Activated T-cell treated with anti-CD3 and anti-CD28 coated beads, Interleukin-2, amount 50 U/mL, for 24 hours (primary cell): ENCODE data around the gene TRPC4AP.
"Not testable (repeated sequence)": the region's sequence is repeated elsewhere in the genome, so short reads cannot be mapped to it uniquely, and the experiment has no call there.

Experiments used
- DNase-seq: peaks from one replicate; pipeline ENCODE4 v3.0.0-alpha.2; 2020
- H3K27ac Mint-ChIP-seq: 2 replicates; pipeline ENCODE4 v1.8.0; 2020; ENCODE audit warnings: mild to moderate bottlenecking, mixed read lengths
- H3K27me3 Mint-ChIP-seq: 2 replicates; pipeline ENCODE4 v1.8.0; 2020; ENCODE audit warnings: mixed read lengths
- H3K36me3 Mint-ChIP-seq: 2 replicates; pipeline ENCODE4 v1.8.0; 2020; ENCODE audit warnings: low read depth, mixed read lengths
- H3K4me1 Mint-ChIP-seq: 2 replicates; pipeline ENCODE4 v1.8.0; 2020; ENCODE audit warnings: low read depth, mixed read lengths
- H3K4me3 Mint-ChIP-seq: 2 replicates; pipeline ENCODE4 v1.8.0; 2020; ENCODE audit warnings: mild to moderate bottlenecking, moderate library complexity, mixed read lengths
- H3K9me3 Mint-ChIP-seq: 2 replicates; pipeline ENCODE4 v1.8.0; 2020; ENCODE audit warnings: mixed read lengths

The TRPC4AP gene

GRCh38 chr20:35055445-35056276 is 36.9 kb downstream of the TRPC4AP start:
- Mint-ChIP-seq H3K27me3 (no peaks in the 10 kb centered on the region), H3K27ac (peak overlapping the region; percentile 90), H3K4me1 (peaks cover 37% of the 10 kb centered on the region), H3K9me3 (no peaks in the 10 kb centered on the region), H3K36me3 (peaks cover 68% of the 10 kb centered on the region), H3K4me3 (peak overlapping the region; percentile 1)
- no peak for DNase-seq

- peaks cover 31% of the 10 kb centered on the region for H3K4me1 Mint-ChIP-seq
- H3K27me3 Mint-ChIP-seq: no peaks in the 10 kb centered on the region
- H3K27ac Mint-ChIP-seq: peak overlapping the region; percentile 38
- H3K9me3 Mint-ChIP-seq: no peaks in the 10 kb centered on the region
- no peak overlapping the region for H3K4me3 Mint-ChIP-seq
- H3K36me3 Mint-ChIP-seq: peaks cover 69% of the 10 kb centered on the region
- no peak for DNase-seq
These were observed 37.8 kb downstream of the TRPC4AP start for GRCh38 chr20:35054814-35055213.

GRCh38 chr20:35052616-35053015 is 40.0 kb downstream of the TRPC4AP start:
- DNase-seq, H3K4me3 Mint-ChIP-seq, H3K9me3 Mint-ChIP-seq, H3K27me3 Mint-ChIP-seq: not testable (repeated sequence)
- peaks cover 22% of the 10 kb centered on the region for H3K4me1 Mint-ChIP-seq
- H3K27ac Mint-ChIP-seq: peak overlapping the region; percentile 53
- peaks cover 79% of the 10 kb centered on the region for H3K36me3 Mint-ChIP-seq

GRCh38 chr20:35049776-35050352 is 42.7 kb downstream of the TRPC4AP start:
- no peak overlapping the region for H3K4me3 Mint-ChIP-seq
- peak overlapping the region; percentile 4 for H3K27ac Mint-ChIP-seq
- peaks cover 82% of the 10 kb centered on the region for H3K36me3 Mint-ChIP-seq
- no peaks in the 10 kb centered on the region for H3K27me3 Mint-ChIP-seq
- H3K4me1 Mint-ChIP-seq: peaks cover 7% of the 10 kb centered on the region
- no peaks in the 10 kb centered on the region for H3K9me3 Mint-ChIP-seq
- DNase-seq: no peak

- peak overlapping the region; percentile 47 for H3K27ac Mint-ChIP-seq
- no peaks in the 10 kb centered on the region for H3K27me3 Mint-ChIP-seq
- H3K4me3 Mint-ChIP-seq: no peak overlapping the region
- peaks cover 1% of the 10 kb centered on the region for H3K4me1 Mint-ChIP-seq
- peaks cover 82% of the 10 kb centered on the region for H3K36me3 Mint-ChIP-seq
- no peaks in the 10 kb centered on the region for H3K9me3 Mint-ChIP-seq
- no peak for DNase-seq
These were observed 43.9 kb downstream of the TRPC4AP start for GRCh38 chr20:35048739-35049138.

GRCh38 chr20:35042268-35042667 is 50.3 kb downstream of the TRPC4AP start:
- H3K36me3 Mint-ChIP-seq: peaks cover 77% of the 10 kb centered on the region
- no peak overlapping the region for H3K4me3 Mint-ChIP-seq
- H3K4me1 Mint-ChIP-seq: peaks cover 8% of the 10 kb centered on the region

GRCh38 chr20:35040646-35041045 is 52.0 kb downstream of the TRPC4AP start:
- H3K9me3 Mint-ChIP-seq: no peaks in the 10 kb centered on the region
- H3K27ac Mint-ChIP-seq: no peak overlapping the region
- DNase-seq: no peak
- no peak overlapping the region for H3K4me3 Mint-ChIP-seq
- H3K27me3 Mint-ChIP-seq: no peaks in the 10 kb centered on the region
- H3K4me1 Mint-ChIP-seq: peaks cover 8% of the 10 kb centered on the region
- H3K36me3 Mint-ChIP-seq: peaks cover 77% of the 10 kb centered on the region

More at GRCh38 chr20:35042268-35042667, 50.3 kb downstream of the TRPC4AP start:
- Mint-ChIP-seq H3K27ac (peak overlapping the region; percentile 17), H3K9me3 (no peaks in the 10 kb centered on the region), H3K27me3 (no peaks in the 10 kb centered on the region)
- DNase-seq: no peak

- Mint-ChIP-seq H3K27me3 (no peaks in the 10 kb centered on the region), H3K36me3 (peaks cover 76% of the 10 kb centered on the region), H3K9me3 (no peaks in the 10 kb centered on the region), H3K4me3 (no peak overlapping the region), H3K27ac (peak overlapping the region; percentile 84), H3K4me1 (peaks cover 8% of the 10 kb centered on the region)
- DNase-seq: no peak
These were observed 52.6 kb downstream of the TRPC4AP start for GRCh38 chr20:35039846-35040489.

- no peak for DNase-seq
- Mint-ChIP-seq H3K27me3 (no peaks in the 10 kb centered on the region), H3K36me3 (peaks cover 76% of the 10 kb centered on the region), H3K27ac (peak overlapping the region; percentile 47), H3K9me3 (no peaks in the 10 kb centered on the region), H3K4me1 (peaks cover 8% of the 10 kb centered on the region), H3K4me3 (no peak overlapping the region)
These were observed 53.5 kb downstream of the TRPC4AP start for GRCh38 chr20:35039146-35039545.

GRCh38 chr20:35034145-35034544 is 58.5 kb downstream of the TRPC4AP start:
- H3K4me1 Mint-ChIP-seq: peaks cover under 1% of the 10 kb centered on the region
- no peaks in the 10 kb centered on the region for H3K9me3 Mint-ChIP-seq
- DNase-seq: no peak
- peak overlapping the region; percentile 69 for H3K27ac Mint-ChIP-seq
- peaks cover 72% of the 10 kb centered on the region for H3K36me3 Mint-ChIP-seq
- H3K4me3 Mint-ChIP-seq: no peak overlapping the region
- H3K27me3 Mint-ChIP-seq: no peaks in the 10 kb centered on the region

GRCh38 chr20:35030136-35030535 is 62.5 kb downstream of the TRPC4AP start:
- DNase-seq: no peak
- peaks cover 5% of the 10 kb centered on the region for H3K4me1 Mint-ChIP-seq
- peaks cover 76% of the 10 kb centered on the region for H3K36me3 Mint-ChIP-seq
- no peak overlapping the region for H3K27ac Mint-ChIP-seq
- H3K27me3 Mint-ChIP-seq: no peaks in the 10 kb centered on the region
- no peaks in the 10 kb centered on the region for H3K9me3 Mint-ChIP-seq
- no peak overlapping the region for H3K4me3 Mint-ChIP-seq

GRCh38 chr20:35027301-35027700 is 65.3 kb downstream of the TRPC4AP start:
- no peak for DNase-seq
- Mint-ChIP-seq H3K4me1 (peaks cover 5% of the 10 kb centered on the region), H3K36me3 (peaks cover 78% of the 10 kb centered on the region), H3K27ac (peak overlapping the region; percentile 42), H3K4me3 (no peak overlapping the region), H3K9me3 (no peaks in the 10 kb centered on the region), H3K27me3 (no peaks in the 10 kb centered on the region)

GRCh38 chr20:35025116-35025515 is 67.5 kb downstream of the TRPC4AP start:
- H3K27ac Mint-ChIP-seq: peak overlapping the region; percentile 60
- peaks cover 80% of the 10 kb centered on the region for H3K36me3 Mint-ChIP-seq
- no peak overlapping the region for H3K4me3 Mint-ChIP-seq
- peaks cover 5% of the 10 kb centered on the region for H3K4me1 Mint-ChIP-seq
- H3K27me3 Mint-ChIP-seq: no peaks in the 10 kb centered on the region
- no peaks in the 10 kb centered on the region for H3K9me3 Mint-ChIP-seq
- DNase-seq: no peak

GRCh38 chr20:35023624-35024023 is 69.0 kb downstream of the TRPC4AP start:
- H3K9me3 Mint-ChIP-seq: no peaks in the 10 kb centered on the region
- no peak overlapping the region for H3K4me3 Mint-ChIP-seq
- no peak for DNase-seq
- H3K27me3 Mint-ChIP-seq: no peaks in the 10 kb centered on the region
- H3K4me1 Mint-ChIP-seq: peaks cover 5% of the 10 kb centered on the region
- H3K36me3 Mint-ChIP-seq: peaks cover 85% of the 10 kb centered on the region
- H3K27ac Mint-ChIP-seq: no peak overlapping the region

GRCh38 chr20:35021831-35022230 is 70.8 kb downstream of the TRPC4AP start:
- no peaks in the 10 kb centered on the region for H3K4me1 Mint-ChIP-seq
- H3K9me3 Mint-ChIP-seq: no peaks in the 10 kb centered on the region
- no peaks in the 10 kb centered on the region for H3K27me3 Mint-ChIP-seq
- H3K27ac Mint-ChIP-seq: peak overlapping the region; percentile 27
- peaks cover 82% of the 10 kb centered on the region for H3K36me3 Mint-ChIP-seq
- H3K4me3 Mint-ChIP-seq: no peak overlapping the region
- no peak for DNase-seq
